HG03135 (cell line): ENCODE data around the gene RASL11B.

Source experiments
- ATAC-seq: cut with Tn5 transposase; IDR thresholded peaks from one replicate; pipeline ENCODE4 v1.9.1; 2021; ENCODE audit warnings: mild to moderate bottlenecking, moderate library complexity; ENCODE audit not compliant: unreplicated experiment

RASL11B gene

GRCh38 chr4:52842792-52843191 is 19.3 kb upstream of the RASL11B start:
- no peak for ATAC-seq

- ATAC-seq, result no peak
These were observed 18.8 kb upstream of the RASL11B start for GRCh38 chr4:52843351-52843750.

DNA sequence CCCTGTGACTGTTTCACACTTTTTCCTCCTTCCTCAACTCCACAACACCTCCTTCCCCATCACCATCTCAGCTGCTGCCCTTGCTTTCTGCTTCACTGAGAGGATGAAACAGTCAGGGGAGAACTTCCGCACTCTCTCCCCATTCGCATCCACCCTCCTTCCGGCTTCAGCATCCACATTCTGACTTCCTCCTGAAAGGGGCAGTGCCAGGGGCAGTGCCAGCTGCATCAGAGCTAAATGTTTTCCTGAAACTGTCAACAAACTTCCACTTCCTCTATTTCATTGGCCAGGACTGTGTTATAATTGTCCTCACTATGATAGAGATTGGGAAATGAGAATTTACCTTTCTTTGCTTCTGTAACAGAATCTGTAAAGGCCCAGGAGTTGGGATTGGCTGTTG is 18.2 kb upstream of the RASL11B start:
- no peak for ATAC-seq

GRCh38 chr4:52844596-52844995 is 17.5 kb upstream of the RASL11B start:
- ATAC-seq, result no peak

- ATAC-seq, result no peak
These were observed 15.6 kb upstream of the RASL11B start for GRCh38 chr4:52846502-52846901.

- no peak for ATAC-seq
These were observed 13.9 kb upstream of the RASL11B start for GRCh38 chr4:52848254-52848653.

- no peak for ATAC-seq
These were observed 11.6 kb upstream of the RASL11B start for GRCh38 chr4:52850406-52851124.

GRCh38 chr4:52852041-52852440 is 10.1 kb upstream of the RASL11B start:
- no peak for ATAC-seq

- ATAC-seq, result no peak
These were observed 9.4 kb upstream of the RASL11B start for GRCh38 chr4:52852711-52853110.

GRCh38 chr4:52853351-52853750 is 8.8 kb upstream of the RASL11B start:
- ATAC-seq, result no peak

GRCh38 chr4:52856801-52857200 is 5.3 kb upstream of the RASL11B start:
- ATAC-seq, result no peak

DNA sequence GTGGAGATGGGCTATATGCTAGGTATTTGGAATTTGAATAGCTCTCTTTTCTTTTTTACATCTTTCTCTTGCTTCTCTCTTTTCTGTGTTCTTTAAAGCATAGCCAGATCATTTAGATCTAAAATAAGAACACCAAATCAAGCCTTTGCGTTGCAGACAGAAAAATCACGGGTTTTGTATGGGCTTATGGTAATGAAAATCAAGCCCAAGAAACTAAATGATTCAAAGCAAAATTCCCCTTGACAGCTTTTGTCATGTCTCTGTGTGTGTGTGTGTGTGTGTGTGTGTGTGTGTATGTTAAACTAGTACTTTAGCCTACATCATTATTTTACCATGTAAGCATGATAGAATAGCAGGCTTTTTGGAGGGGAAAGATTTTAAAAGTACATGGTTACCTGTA is 1.8 kb upstream of the RASL11B start:
- ATAC-seq, result no peak

DNA sequence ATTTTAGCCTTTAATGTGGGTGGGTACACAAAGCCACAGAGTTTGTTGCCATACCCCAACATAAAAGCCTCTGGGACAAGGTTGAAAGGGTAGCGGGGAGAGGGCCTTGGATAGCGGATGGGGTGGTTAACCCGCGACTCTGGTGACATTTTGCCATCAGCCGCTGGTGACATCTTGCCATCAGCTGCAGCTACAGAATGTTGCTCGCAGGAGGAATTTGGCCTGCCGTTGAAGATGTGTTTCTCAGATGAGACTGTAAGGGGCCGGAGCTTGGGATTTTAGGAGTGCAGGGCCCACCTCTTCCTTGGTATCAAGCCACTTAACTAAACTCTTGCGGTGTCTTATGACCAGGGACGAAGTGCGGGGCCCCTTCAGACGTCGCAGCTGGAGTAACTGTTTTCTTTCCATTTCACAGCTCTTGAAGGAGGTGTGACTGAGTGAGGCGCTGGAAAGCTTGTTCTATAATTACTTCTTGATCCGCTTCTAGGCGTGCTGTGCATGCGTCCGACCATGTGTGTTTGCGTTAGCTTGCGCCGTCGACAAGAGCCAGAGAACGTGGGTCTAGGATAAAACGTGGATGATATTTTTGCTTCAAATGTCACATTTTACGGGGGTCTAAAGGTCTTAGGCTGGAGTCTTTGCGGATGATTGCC is 820 bp upstream of the RASL11B start:
- ATAC-seq, result no peak

- no peak for ATAC-seq
These were observed 583 bp downstream of the RASL11B start for GRCh38 chr4:52862639-52863161.

GRCh38 chr4:52863324-52863723 is 1.2 kb downstream of the RASL11B start:
- ATAC-seq, result no peak

DNA sequence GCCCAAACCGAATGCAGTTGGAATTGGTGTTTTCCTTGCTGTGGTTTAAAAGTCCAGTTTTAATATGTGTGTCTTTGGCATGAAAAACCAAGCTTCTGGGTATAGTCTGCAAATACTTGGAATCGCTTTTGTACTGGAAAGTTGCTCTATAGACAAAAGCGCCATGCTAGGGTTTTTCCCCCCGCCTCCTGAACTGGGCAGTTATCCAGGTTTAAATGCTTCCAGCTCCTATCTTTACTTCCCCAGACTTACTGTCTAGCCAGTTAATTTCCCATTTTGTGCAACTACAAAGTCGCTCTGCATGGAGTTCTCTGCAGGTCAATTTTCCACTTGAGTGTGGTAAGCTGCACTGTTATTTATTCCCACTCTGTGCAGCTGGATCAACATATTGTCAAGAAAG is 2.7 kb downstream of the RASL11B start:
- ATAC-seq, result no peak

GRCh38 chr4:52865300-52865699 is 3.2 kb downstream of the RASL11B start:
- ATAC-seq, result no peak

- no peak for ATAC-seq
These were observed 4.6 kb downstream of the RASL11B start for GRCh38 chr4:52866734-52867133.

DNA sequence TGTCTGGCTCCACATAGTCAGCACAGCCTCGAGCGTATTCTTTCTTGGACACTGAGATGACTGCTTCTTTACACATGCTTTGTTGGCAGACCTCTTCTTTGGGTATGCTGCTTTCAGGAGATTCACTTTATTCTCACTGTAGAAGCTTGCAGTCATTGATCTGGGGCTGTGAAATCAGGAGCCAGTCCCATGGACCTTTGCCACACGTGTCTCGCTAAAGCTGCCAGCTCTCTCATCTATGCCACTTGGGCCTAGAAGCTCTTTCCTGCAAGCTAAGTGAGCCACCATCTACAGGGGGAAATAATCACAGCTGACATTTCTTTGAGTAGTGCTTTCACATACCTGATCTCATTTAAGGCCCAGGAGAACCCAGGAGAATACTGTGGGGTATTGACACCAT is 5.0 kb downstream of the RASL11B start:
- no peak for ATAC-seq

GRCh38 chr4:52868133-52868532 is 6.0 kb downstream of the RASL11B start:
- no peak for ATAC-seq

GRCh38 chr4:52869196-52869595 is 7.1 kb downstream of the RASL11B start:
- ATAC-seq, result no peak

DNA sequence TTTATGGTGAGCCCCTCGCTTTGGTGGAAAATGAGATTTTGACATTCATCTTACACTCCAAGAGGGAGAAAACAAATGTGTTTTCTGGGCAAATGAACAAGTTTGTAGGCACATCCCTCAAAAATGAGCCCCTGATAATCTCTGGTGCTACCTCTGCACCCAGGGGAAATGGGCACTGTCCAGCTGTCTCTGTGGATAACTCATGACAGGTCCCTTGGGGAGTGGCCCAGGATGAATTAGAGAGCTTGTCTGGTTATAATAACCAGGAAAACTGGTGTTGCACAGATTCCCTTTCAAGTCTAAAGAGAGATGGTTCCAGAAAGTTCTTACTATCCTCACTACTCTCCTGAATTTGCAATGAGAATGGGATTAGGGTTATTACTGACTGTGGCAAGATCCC is 7.5 kb downstream of the RASL11B start:
- ATAC-seq, result no peak
